Chondrocyte (in vitro differentiated cells): Measurements from ENCODE around the gene SEC24D. TPM values are rescaled to one million over a fixed set of nuclear protein-coding genes. Genes with fewer than 3 reads are reported as not detected.
A peak's percentile ranks its signal among the peaks of the same experiment; 100 is the strongest.

Experiments used
- DNase-seq: peaks from one replicate; pipeline ENCODE4 v3.0.0; 2021; ENCODE audit warnings: mixed read lengths, low spot score
- H3K27ac Mint-ChIP-seq: one replicate; pipeline ENCODE4 v1.8.0; 2021; ENCODE audit warnings: mild to moderate bottlenecking, moderate library complexity, mixed read lengths; ENCODE audit not compliant: unreplicated experiment
- H3K27me3 Mint-ChIP-seq: 2 replicates; pipeline ENCODE4 v1.8.0; 2021; ENCODE audit warnings: low read depth, mixed read lengths
- H3K36me3 Mint-ChIP-seq: 2 replicates; pipeline ENCODE4 v1.8.0; 2021; ENCODE audit warnings: low read depth, mixed read lengths
- H3K4me1 Mint-ChIP-seq: 2 replicates; pipeline ENCODE4 v1.8.0; 2021; ENCODE audit warnings: low read depth, mild to moderate bottlenecking, mixed read lengths
- H3K4me3 Mint-ChIP-seq: one replicate; pipeline ENCODE4 v1.8.0; 2021; ENCODE audit warnings: mild to moderate bottlenecking, moderate library complexity, mixed read lengths; ENCODE audit not compliant: unreplicated experiment
- H3K9me3 Mint-ChIP-seq: 2 replicates; pipeline ENCODE4 v1.8.0; 2021; ENCODE audit warnings: low read depth, mixed read lengths
- total RNA-seq: library from RNA; stranded (reverse); gene quantifications from 3 replicates; pipeline ENCODE4 v1.2.1, GENCODE V29; 2021
- TF ChIP-seq, protein P1 (sequence below): fragments of 200-600 bp; sonication (generic); IDR thresholded peaks from 2 replicates; pipeline ENCODE4 v1.5.0; 2021; ENCODE audit warnings: antibody characterized with exemption, mild to moderate bottlenecking, moderate library complexity

Gene SEC24D
- total RNA-seq, 1 donor from 2014 or later, result 204 TPM

DNA sequence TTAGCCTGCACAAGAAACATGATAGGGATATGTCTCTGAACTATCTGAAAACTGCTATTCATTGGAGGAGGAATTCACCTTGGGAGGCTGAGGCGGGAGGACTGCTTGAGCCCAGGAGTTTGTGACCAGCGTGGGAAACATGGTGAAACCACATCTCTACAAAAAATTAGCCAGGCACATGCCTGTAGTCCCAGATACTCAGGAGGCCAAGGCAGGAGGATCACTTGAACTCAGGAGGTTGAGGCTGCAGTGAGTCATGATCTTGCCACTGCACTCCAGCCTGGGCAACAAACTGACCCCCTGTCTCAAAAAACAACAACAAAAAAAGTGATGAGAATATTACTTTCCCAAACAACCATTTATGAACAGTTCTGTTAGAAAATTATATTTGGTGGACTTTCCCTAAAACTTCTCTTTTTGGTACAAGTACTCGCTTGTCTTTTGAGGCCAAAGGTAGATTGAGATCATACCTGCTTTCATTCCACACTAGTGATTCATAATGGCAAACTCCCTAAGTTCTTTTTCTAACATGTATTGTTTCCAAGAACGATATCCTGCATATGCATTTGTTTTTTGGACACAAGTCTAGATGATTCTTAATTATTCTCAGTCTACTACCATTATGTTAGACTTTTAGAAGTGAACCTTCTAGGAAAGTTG lies 117.3 kb downstream of the SEC24D start:
- TF ChIP-seq, protein P1, sequence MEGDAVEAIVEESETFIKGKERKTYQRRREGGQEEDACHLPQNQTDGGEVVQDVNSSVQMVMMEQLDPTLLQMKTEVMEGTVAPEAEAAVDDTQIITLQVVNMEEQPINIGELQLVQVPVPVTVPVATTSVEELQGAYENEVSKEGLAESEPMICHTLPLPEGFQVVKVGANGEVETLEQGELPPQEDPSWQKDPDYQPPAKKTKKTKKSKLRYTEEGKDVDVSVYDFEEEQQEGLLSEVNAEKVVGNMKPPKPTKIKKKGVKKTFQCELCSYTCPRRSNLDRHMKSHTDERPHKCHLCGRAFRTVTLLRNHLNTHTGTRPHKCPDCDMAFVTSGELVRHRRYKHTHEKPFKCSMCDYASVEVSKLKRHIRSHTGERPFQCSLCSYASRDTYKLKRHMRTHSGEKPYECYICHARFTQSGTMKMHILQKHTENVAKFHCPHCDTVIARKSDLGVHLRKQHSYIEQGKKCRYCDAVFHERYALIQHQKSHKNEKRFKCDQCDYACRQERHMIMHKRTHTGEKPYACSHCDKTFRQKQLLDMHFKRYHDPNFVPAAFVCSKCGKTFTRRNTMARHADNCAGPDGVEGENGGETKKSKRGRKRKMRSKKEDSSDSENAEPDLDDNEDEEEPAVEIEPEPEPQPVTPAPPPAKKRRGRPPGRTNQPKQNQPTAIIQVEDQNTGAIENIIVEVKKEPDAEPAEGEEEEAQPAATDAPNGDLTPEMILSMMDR, result no peak
- DNase-seq, result no peak
- Mint-ChIP-seq H3K4me1 (peaks cover 6% of the 10 kb centered on the region), H3K4me3 (no peak overlapping the region), H3K27me3 (no peaks in the 10 kb centered on the region), H3K27ac (no peak overlapping the region), H3K36me3 (peaks cover 20% of the 10 kb centered on the region), H3K9me3 (no peaks in the 10 kb centered on the region)

- Mint-ChIP-seq H3K27ac (peak overlapping the region; percentile 23), H3K4me3 (no peak overlapping the region), H3K4me1 (peaks cover 6% of the 10 kb centered on the region), H3K27me3 (no peaks in the 10 kb centered on the region), H3K9me3 (no peaks in the 10 kb centered on the region), H3K36me3 (peaks cover 14% of the 10 kb centered on the region)
- no peak for DNase-seq
- TF ChIP-seq, protein P1, result no peak
Measured at GRCh38 chr4:118716304-118716703, 119.6 kb downstream of the SEC24D start.

DNA sequence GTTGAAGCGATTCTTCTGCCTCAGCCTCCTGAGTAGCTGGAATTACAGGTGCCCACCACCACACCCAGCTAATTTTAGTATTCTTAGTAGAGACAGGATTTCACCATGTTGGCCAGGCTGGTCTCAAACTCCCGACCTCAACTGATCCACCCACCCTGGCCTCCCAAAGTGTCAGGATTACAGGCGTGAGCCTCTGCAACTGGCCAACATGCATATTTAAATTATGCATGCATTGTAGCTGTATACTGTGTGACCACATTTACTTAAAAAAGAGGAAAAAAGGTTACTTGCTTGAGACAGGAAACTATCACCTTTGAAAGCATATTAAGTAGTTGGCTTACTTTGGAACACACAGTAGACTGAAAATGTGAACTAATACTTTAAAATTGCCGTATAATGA lies 121.2 kb downstream of the SEC24D start:
- Mint-ChIP-seq H3K36me3 (peaks cover 9% of the 10 kb centered on the region), H3K9me3 (no peaks in the 10 kb centered on the region), H3K27me3 (no peaks in the 10 kb centered on the region), H3K4me1 (peaks cover 6% of the 10 kb centered on the region), H3K27ac (no peak overlapping the region), H3K4me3 (no peak overlapping the region)
- TF ChIP-seq, protein P1, result no peak
- no peak for DNase-seq

DNA sequence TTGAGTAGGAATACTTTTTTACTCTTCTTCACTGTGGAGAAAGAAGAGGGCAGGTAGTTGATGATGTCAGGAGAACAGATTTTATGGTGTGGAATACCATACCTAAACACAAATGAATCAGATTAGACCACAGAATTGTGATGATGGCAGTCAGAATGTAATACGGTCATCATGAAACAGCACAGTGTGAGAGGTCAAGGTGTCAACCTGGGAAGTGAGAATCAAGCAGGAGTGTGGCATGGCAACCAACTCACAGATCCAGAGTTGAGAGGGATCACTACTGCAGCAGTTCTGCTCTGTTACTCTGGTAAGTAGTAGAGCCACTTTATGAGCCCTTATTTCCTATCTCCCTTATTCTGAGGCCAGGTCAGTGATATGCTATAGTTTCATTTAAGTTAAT lies 123.1 kb downstream of the SEC24D start:
- Mint-ChIP-seq H3K4me1 (peaks cover 6% of the 10 kb centered on the region), H3K36me3 (peaks cover 6% of the 10 kb centered on the region), H3K9me3 (no peaks in the 10 kb centered on the region), H3K27me3 (no peaks in the 10 kb centered on the region), H3K4me3 (no peak overlapping the region), H3K27ac (peak overlapping the region; percentile 1)
- DNase-seq, result no peak
- TF ChIP-seq, protein P1, result no peak

- TF ChIP-seq, protein P1, result no peak
Measured at GRCh38 chr4:118711052-118711451, 124.9 kb downstream of the SEC24D start.

More at GRCh38 chr4:118711052-118711451, 124.9 kb downstream of the SEC24D start:
- Mint-ChIP-seq H3K9me3 (no peaks in the 10 kb centered on the region), H3K27me3 (no peaks in the 10 kb centered on the region), H3K27ac (no peak overlapping the region), H3K4me1 (peaks cover 2% of the 10 kb centered on the region), H3K36me3 (peaks cover 13% of the 10 kb centered on the region), H3K4me3 (no peak overlapping the region)
- no peak for DNase-seq
